ENCODE measurements around the gene RUNX2.

Gene RUNX2

GRCh38 chr6:45351076-45351475, 22.9 kb downstream of the RUNX2 start:
- DNase-seq (ENCODE audit: low read depth, low spot score) = no peak

- no peak for DNase-seq (ENCODE audit: low read depth, low spot score)
Measured at GRCh38 chr6:45351667-45352066, 23.5 kb downstream of the RUNX2 start.

GRCh38 chr6:45353654-45354053, 25.5 kb downstream of the RUNX2 start:
- DNase-seq (ENCODE audit: low read depth, low spot score) = no peak

GRCh38 chr6:45364466-45364865, 36.3 kb downstream of the RUNX2 start:
- DNase-seq (ENCODE audit: low read depth, low spot score) = no peak

- no peak for DNase-seq (ENCODE audit: low read depth, low spot score)
Measured at GRCh38 chr6:45365036-45365435, 36.9 kb downstream of the RUNX2 start.

- no peak for DNase-seq (ENCODE audit: low read depth, low spot score)
Measured at GRCh38 chr6:45366534-45366933, 38.4 kb downstream of the RUNX2 start.

GRCh38 chr6:45367999-45368398, 39.9 kb downstream of the RUNX2 start:
- DNase-seq (ENCODE audit: low read depth, low spot score) = no peak

GRCh38 chr6:45369870-45370269, 41.7 kb downstream of the RUNX2 start:
- DNase-seq (ENCODE audit: low read depth, low spot score) = no peak

- no peak for DNase-seq (ENCODE audit: low read depth, low spot score)
Measured at GRCh38 chr6:45371924-45372573, 43.9 kb downstream of the RUNX2 start.

GRCh38 chr6:45375449-45375848, 47.3 kb downstream of the RUNX2 start:
- no peak for DNase-seq (ENCODE audit: low read depth, low spot score)

GRCh38 chr6:45376310-45377042, 48.3 kb downstream of the RUNX2 start:
- DNase-seq (ENCODE audit: low read depth, low spot score) = no peak

GRCh38 chr6:45377043-45377553, 49.0 kb downstream of the RUNX2 start:
- DNase-seq (ENCODE audit: low read depth, low spot score) = peak; percentile 64

GRCh38 chr6:45377554-45378333, 49.6 kb downstream of the RUNX2 start, which contains the start of gene SUPT3H:
Gene SUPT3H (minus strand): TSS chr6:45377934.
- peak; percentile 78 for DNase-seq (ENCODE audit: low read depth, low spot score)

- DNase-seq (ENCODE audit: low read depth, low spot score) = peak; percentile 4
Measured at GRCh38 chr6:45378334-45378926, 50.3 kb downstream of the RUNX2 start.

GRCh38 chr6:45382391-45382790, 54.3 kb downstream of the RUNX2 start:
- DNase-seq (ENCODE audit: low read depth, low spot score) = no peak

- DNase-seq (ENCODE audit: low read depth, low spot score) = no peak
Measured at GRCh38 chr6:45386501-45386900, 58.4 kb downstream of the RUNX2 start.

- no peak for DNase-seq (ENCODE audit: low read depth, low spot score)
Measured at GRCh38 chr6:45387236-45387635, 59.1 kb downstream of the RUNX2 start.

GRCh38 chr6:45388328-45388727, 60.2 kb downstream of the RUNX2 start:
- no peak for DNase-seq (ENCODE audit: low read depth, low spot score)

- DNase-seq (ENCODE audit: low read depth, low spot score) = no peak
Measured at GRCh38 chr6:45394586-45395095, 66.5 kb downstream of the RUNX2 start.

- no peak for DNase-seq (ENCODE audit: low read depth, low spot score)
Measured at GRCh38 chr6:45398075-45398813, 70.1 kb downstream of the RUNX2 start.

- no peak for DNase-seq (ENCODE audit: low read depth, low spot score)
Measured at GRCh38 chr6:45400021-45400420, 71.9 kb downstream of the RUNX2 start.
